Measurements from ENCODE around the gene SARS1.

Gene SARS1

GRCh38 chr1:109184687-109185086 is 29.0 kb upstream of the SARS1 start:
- no peak for ATAC-seq (ENCODE audit: low read depth)
- H3K36me3 ChIP-seq (ENCODE audit: low read depth) = no peaks in the 10 kb centered on the region
- H3K27me3 ChIP-seq (ENCODE audit: insufficient read depth, poor library complexity, severe bottlenecking) = no peaks in the 10 kb centered on the region
- H3K4me3 ChIP-seq (ENCODE audit: severe bottlenecking) = no peak overlapping the region
- TF ChIP-seq, protein P1, sequence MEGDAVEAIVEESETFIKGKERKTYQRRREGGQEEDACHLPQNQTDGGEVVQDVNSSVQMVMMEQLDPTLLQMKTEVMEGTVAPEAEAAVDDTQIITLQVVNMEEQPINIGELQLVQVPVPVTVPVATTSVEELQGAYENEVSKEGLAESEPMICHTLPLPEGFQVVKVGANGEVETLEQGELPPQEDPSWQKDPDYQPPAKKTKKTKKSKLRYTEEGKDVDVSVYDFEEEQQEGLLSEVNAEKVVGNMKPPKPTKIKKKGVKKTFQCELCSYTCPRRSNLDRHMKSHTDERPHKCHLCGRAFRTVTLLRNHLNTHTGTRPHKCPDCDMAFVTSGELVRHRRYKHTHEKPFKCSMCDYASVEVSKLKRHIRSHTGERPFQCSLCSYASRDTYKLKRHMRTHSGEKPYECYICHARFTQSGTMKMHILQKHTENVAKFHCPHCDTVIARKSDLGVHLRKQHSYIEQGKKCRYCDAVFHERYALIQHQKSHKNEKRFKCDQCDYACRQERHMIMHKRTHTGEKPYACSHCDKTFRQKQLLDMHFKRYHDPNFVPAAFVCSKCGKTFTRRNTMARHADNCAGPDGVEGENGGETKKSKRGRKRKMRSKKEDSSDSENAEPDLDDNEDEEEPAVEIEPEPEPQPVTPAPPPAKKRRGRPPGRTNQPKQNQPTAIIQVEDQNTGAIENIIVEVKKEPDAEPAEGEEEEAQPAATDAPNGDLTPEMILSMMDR (IDR thresholded peaks at IDR 0.05; ENCODE audit: poor library complexity, severe bottlenecking) = no peak
- DNase-seq (ENCODE audit: low spot score) = no peak
- no peaks in the 10 kb centered on the region for H3K4me1 ChIP-seq (ENCODE audit: insufficient read depth, poor library complexity, severe bottlenecking)
- no peaks in the 10 kb centered on the region for H3K9me3 ChIP-seq (ENCODE audit: severe bottlenecking)
- H3K27ac ChIP-seq (ENCODE audit: poor library complexity, severe bottlenecking) = no peak overlapping the region

DNA sequence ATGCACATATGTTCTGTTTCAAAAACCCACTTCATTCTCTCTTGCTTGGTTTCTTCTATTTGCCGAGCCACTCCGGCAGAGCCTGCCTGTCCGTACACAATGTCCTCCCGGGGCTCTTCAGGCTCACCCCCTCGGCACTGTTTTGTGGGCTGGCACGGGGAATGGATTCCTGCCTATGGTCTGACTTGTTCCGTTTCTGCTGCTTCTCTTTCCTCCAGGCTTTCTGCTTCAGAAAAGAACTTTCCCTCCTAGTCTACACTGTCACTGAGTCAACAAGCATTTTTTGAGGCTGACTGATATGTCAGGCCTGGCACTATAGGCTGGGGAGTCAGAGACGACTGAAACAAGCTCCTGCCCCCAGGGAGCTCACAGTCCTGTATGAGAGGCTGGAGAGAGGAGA is 28.4 kb upstream of the SARS1 start:
- no peaks in the 10 kb centered on the region for H3K36me3 ChIP-seq (ENCODE audit: low read depth)
- no peak for DNase-seq (ENCODE audit: low spot score)
- H3K9me3 ChIP-seq (ENCODE audit: severe bottlenecking) = no peaks in the 10 kb centered on the region
- TF ChIP-seq, protein P1 (IDR thresholded peaks at IDR 0.05; ENCODE audit: poor library complexity, severe bottlenecking) = no peak
- H3K4me3 ChIP-seq (ENCODE audit: severe bottlenecking) = no peak overlapping the region
- no peaks in the 10 kb centered on the region for H3K27me3 ChIP-seq (ENCODE audit: insufficient read depth, poor library complexity, severe bottlenecking)
- peak; percentile 38; the same call in 1 of the 3 replicates for ATAC-seq (ENCODE audit: low read depth)
- H3K4me1 ChIP-seq (ENCODE audit: insufficient read depth, poor library complexity, severe bottlenecking) = no peaks in the 10 kb centered on the region
- H3K27ac ChIP-seq (ENCODE audit: poor library complexity, severe bottlenecking) = no peak overlapping the region

GRCh38 chr1:109185990-109186732 is 27.6 kb upstream of the SARS1 start:
- H3K4me3 ChIP-seq (ENCODE audit: severe bottlenecking) = no peak overlapping the region
- no peaks in the 10 kb centered on the region for H3K4me1 ChIP-seq (ENCODE audit: insufficient read depth, poor library complexity, severe bottlenecking)
- H3K36me3 ChIP-seq (ENCODE audit: low read depth) = no peaks in the 10 kb centered on the region
- TF ChIP-seq, protein P1 (IDR thresholded peaks at IDR 0.05; ENCODE audit: poor library complexity, severe bottlenecking) = no peak
- DNase-seq (ENCODE audit: low spot score) (no peak), ATAC-seq (ENCODE audit: low read depth) (no peak)
- H3K27ac ChIP-seq (ENCODE audit: poor library complexity, severe bottlenecking) = no peak overlapping the region
- no peaks in the 10 kb centered on the region for H3K27me3 ChIP-seq (ENCODE audit: insufficient read depth, poor library complexity, severe bottlenecking)
- H3K9me3 ChIP-seq (ENCODE audit: severe bottlenecking) = no peaks in the 10 kb centered on the region

DNA sequence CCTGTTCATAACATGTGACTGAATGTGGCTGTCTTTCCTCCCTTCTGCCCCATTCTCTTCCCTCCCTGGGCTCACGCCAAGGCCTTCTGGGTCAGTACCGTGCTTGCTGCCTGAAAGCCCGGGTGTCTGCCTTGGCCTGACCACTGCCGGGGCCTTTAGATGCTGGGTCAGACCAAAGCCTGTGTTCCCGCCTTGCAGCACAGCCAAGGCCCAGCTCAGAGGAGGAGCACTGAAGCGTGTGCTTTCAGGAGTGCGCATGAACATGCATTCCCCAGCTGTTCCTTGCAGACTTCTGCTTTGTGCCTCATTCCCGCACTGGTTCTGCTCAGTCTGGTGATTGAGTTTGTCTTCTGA is 27.0 kb upstream of the SARS1 start:
- Histone ChIP-seq H3K27me3 (ENCODE audit: insufficient read depth, poor library complexity, severe bottlenecking) (no peaks in the 10 kb centered on the region), H3K4me3 (ENCODE audit: severe bottlenecking) (no peak overlapping the region), H3K36me3 (ENCODE audit: low read depth) (no peaks in the 10 kb centered on the region), H3K4me1 (ENCODE audit: insufficient read depth, poor library complexity, severe bottlenecking) (no peaks in the 10 kb centered on the region), H3K9me3 (ENCODE audit: severe bottlenecking) (no peaks in the 10 kb centered on the region), H3K27ac (ENCODE audit: poor library complexity, severe bottlenecking) (no peak overlapping the region)
- DNase-seq (ENCODE audit: low spot score) = no peak
- ATAC-seq (ENCODE audit: low read depth) = no peak; the same call in 2 of the 3 replicates
- TF ChIP-seq, protein P1 (IDR thresholded peaks at IDR 0.05; ENCODE audit: poor library complexity, severe bottlenecking) = no peak

- Histone ChIP-seq H3K27ac (ENCODE audit: poor library complexity, severe bottlenecking) (no peak overlapping the region), H3K4me3 (ENCODE audit: severe bottlenecking) (no peak overlapping the region), H3K27me3 (ENCODE audit: insufficient read depth, poor library complexity, severe bottlenecking) (no peaks in the 10 kb centered on the region), H3K4me1 (ENCODE audit: insufficient read depth, poor library complexity, severe bottlenecking) (no peaks in the 10 kb centered on the region), H3K36me3 (ENCODE audit: low read depth) (no peaks in the 10 kb centered on the region), H3K9me3 (ENCODE audit: severe bottlenecking) (no peaks in the 10 kb centered on the region)
- TF ChIP-seq, protein P1 (IDR thresholded peaks at IDR 0.05; ENCODE audit: poor library complexity, severe bottlenecking) = no peak
- no peak for ATAC-seq (ENCODE audit: low read depth)
- DNase-seq (ENCODE audit: low spot score) = no peak
Measured at GRCh38 chr1:109187127-109187526, 26.6 kb upstream of the SARS1 start.
